HG03097 (cell line): Measurements from ENCODE around the gene ZNF814.
A peak's percentile ranks its signal among the peaks of the same experiment; 100 is the strongest.
"Not testable (repeated sequence)": the region's sequence is repeated elsewhere in the genome, so short reads cannot be mapped to it uniquely, and the experiment has no call there.

Experiments
- ATAC-seq: cut with Tn5 transposase; IDR thresholded peaks from one replicate; pipeline ENCODE4 v1.9.1; 2021; ENCODE audit not compliant: unreplicated experiment, low FRiP score

ZNF814 gene

DNA sequence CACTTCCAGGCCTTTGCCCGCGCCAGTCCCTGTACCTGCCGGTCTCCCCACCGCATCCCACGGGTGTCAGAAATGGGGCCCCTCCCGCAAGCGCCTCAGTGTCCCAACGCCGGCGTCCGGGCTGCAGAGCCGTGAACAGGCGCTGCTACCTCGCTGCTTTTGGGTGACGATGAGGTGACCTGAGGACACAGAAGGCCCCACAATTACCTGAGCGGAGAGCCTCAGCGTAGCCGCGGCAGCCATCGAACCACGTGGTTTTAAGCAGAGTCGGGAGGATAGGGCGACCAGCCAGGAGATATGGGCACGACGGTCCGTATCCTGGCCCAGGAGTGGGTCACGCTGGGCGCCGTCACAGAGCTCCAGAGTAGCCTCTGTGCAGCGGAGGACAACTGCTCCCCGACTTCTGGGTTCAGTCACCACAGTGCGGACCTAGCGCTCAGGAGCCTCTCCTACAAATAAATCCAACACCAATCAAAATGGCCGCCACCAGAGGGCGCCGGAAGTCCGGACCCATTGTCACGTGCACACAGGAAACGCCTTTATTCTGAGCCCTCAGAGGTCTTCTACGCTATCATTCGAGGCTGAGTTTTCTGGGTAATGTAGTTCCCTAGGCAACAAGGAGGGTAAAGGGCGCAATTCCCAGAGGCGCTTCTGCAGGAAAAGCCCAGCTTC is at the start of gene ZNF814:
ZNF814 (minus strand) TSS at position 478 of the 672 bp plus-strand sequence; CDS start at position 243, 235 bp downstream.
- ATAC-seq: peak; percentile 76

GRCh38 chr19:57935731-57936130 is 46.9 kb upstream of the ZNF814 start:
- no peak for ATAC-seq

DNA sequence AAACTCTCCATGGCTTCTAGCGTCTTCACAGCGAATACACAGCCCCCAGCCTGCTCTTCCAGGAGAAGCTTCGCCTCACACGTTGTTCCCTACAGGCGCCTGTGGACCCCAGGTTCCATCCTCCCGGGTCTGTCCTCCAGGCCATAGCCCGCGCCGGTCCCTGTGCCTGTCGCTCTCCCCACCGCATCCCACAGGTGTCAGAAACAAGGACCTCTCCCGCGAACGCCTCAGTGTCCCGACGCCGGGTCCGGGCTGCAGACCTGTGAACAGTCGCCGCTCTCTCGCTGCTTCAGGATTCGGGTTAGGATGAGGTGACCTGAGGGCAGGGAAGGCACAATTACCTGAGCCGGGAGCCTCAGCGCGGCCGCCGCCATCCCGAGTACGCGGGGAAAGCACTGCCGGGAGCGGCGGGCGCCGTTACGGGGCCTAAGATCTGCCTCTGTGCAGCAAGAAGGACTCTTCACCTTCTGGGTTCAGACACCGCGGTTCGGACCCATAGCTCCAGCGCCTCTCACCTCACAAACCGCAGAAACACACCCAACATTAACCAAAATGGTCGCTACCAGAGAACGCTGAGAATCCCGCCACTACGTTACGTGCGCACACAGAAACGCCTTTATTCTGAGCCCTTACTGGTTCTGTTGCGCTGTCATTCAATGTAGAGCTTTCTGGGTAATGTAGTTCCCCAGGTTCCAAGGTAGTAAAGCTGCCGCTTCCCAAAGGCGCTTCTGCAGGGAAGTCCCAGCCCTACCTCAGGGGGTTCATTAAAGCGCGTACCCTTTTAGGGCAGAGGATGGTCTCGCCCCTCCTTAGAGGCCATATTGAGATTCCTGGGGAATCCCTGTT is 46.2 kb upstream of the ZNF814 start, which contains the start of gene ZNF418:
ZNF418 (minus strand) TSS at position 583 of the 846 bp plus-strand sequence. CDS start 1,580 bp downstream, outside the sequence.
- ATAC-seq: peak; percentile 65

DNA sequence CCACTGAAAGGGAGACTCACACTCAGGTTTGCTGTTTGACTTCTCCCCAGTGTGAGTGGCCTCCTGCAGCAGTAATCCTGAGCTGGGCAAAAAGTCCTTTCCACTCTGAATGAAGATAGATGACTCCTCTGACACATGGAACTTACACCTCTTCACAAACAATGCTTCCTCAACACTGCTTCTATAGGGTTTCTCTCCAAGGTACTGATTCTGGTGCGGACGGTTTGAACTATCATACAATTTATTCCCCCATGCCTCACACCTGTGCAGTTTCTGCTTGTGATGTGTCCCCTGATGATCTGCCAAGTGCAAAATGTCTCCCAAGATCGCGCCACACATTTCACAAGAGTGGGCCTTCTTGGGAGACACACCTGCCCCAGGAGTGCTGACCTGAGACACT is 38.8 kb upstream of the ZNF814 start:
- ATAC-seq: no peak

- peak; percentile 94 for ATAC-seq
Measured at GRCh38 chr19:57916168-57916995, 27.5 kb upstream of the ZNF814 start, which contains the start of gene ZNF417. ZNF417 (minus strand) TSS chr19:57916592; CDS start chr19:57916411, 181 bp downstream.

DNA sequence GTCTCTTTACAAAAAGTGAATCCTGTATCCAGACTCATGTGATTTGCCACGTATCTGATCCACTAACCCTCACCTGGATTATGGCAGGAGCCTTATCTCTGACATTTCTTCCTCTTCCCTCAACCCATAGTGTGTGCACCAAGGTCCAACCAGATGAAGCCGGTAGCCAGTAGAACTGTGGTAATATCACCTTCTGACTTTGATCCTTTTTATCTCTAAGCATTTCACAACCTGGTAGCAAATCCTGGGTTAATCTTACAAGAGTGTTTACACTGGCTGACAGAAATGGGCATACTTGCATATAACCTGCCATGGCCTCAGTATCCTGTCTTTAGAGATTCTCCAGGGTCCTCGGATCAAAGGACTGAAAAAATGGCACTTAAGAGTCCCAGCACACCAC is 25.7 kb upstream of the ZNF814 start:
- ATAC-seq: no peak

GRCh38 chr19:57907394-57907793 is 18.6 kb upstream of the ZNF814 start:
- ATAC-seq: no peak

DNA sequence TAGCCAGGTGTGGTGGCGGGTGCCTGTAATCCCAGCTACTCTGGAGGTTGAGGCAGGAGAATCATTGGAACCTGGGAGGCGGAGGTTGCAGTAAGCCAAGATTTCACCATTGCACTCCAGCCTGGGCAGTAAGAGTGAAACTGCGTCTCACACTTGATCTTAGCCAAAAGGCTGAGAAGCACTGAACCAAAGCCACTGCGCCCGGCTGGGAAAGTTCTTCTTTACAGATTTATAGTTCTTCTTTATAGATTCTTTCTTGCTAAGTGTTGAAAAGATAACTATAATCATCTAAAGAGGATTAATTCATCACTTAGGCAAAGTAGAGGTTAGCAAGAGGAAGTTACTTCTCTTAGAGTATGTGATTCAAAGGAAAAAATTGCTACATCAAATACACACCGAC is 16.4 kb upstream of the ZNF814 start:
- no peak for ATAC-seq

DNA sequence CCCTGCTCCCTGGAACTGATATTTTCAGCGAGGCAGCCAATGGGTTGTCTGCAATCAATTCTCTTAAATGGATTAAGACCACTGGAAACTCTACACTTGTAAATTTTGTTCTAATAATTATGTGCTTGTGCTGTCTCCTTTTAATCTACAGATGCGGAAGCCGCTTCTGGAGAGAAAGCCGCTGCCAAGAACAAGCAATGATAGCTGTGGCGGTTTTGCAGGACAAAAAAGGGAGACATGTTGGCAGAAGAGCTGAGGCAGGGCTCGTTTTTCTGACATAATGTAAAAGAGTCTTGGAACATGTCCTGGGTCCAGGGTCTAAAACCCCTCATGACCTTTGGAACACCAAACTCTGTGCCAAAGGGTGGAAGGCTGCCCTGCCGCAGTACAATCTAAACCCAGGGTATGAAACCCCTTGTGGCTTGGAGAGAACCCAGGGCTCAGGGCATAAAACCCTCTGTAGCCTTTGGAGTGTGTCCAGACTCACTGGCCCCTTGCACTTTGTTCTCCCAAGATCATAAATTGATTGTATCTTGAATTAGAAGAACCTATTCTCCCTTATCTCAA is 14.9 kb upstream of the ZNF814 start:
- no peak for ATAC-seq

DNA sequence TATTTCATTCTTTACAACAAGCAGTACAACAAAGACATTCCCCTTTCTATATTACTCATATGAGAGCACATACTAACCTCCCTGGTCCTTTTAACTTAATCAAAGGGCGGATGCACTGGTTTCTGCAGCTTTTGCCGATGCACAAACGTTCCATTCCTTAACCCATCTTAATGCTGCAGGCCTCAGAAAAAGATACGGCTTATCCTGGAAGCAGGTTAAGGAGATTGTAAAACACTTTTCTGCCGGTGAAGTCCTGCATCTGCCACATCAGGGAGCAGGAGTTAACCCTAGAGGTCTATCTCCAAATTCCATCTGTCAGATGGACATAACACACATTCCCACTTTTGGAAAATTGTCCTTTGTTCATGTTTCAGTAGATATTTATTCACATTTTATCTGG is 11.5 kb upstream of the ZNF814 start:
- no peak for ATAC-seq

DNA sequence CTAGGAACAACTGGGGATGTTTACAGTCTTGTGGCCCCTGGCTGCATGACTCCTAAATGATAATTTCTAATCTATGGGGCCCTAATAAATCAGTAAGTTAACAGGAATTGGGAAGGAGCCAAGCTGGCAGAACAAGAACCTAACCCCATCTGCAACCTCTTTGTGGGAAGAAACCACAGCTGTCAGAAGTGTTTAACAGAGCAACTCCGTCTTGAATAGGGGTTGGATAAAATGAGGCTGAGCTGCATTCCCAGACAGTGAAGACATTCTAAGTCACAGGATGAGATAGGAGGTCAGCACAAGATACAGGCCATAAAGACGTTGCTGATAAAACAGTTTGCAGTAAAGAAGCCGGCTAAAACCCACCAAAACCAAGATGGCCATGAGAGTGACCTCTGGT is 1.9 kb upstream of the ZNF814 start:
- ATAC-seq: not testable (repeated sequence)

- no peak for ATAC-seq
Measured at GRCh38 chr19:57888107-57888559, 704 bp downstream of the ZNF814 start.

GRCh38 chr19:57887195-57887941 is 1.5 kb downstream of the ZNF814 start:
- no peak for ATAC-seq

- no peak for ATAC-seq
Measured at GRCh38 chr19:57886046-57886445, 2.8 kb downstream of the ZNF814 start.

DNA sequence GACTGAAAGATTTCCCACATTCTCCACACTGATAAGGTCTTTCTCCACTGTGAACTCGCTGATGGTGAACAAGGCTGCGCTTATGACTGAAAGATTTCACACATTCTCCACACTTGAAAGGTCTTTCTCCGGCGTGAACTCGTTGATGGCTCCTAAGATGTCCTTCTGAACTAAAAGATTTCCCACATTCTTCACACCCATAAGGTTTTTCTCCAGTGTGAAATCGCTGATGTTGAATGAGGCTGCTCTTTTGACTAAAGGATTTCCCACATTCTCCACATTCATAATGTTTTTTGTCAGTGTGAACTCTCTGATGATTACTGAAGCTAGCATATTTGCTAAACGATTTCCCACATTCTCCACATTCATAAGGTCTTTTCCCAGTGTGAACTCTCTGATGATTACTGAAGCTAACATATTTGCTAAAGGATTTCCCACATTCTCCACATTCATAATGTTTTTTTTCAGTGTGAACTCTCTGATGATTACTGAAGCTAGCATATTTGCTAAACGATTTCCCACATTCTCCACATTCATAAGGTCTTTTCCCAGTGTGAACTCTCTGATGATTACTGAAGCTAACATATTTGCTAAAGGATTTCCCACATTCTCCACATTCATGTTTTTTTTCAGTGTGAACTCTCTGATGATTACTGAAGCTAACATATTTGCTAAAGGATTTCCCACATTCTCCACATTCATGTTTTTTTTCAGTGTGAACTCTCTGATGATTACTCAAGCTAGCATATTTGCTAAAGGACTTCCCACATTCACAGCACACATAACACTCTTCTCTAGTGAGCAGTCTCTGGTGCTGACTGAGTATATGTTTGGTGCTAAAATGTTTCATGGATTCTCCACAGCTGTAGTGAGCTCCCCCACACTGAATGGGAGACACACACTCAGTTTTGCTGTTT is 14.7 kb downstream of the ZNF814 start:
- ATAC-seq: not testable (repeated sequence)

- ATAC-seq: no peak
Measured at GRCh38 chr19:57872450-57872849, 16.4 kb downstream of the ZNF814 start.

GRCh38 chr19:57870225-57870624 is 18.6 kb downstream of the ZNF814 start:
- ATAC-seq: no peak

DNA sequence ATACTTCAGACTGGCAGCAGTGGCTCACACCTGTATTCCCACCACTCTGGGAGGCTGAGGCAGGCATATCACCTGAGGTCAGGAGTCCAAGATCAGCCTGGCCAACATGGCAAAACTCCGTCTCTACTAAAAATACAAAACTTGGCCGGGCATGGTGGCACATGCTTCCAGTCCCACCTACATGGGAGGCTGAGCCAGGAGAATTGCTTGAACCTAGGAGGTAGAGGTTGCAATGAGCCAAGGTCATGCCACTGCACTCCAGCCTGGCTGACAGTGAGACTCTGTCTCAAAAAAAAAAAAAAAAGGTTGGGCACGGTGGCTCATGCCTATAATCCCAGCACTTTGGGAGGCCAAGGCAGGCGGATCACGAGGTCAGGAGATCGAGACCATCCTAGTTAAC is 19.2 kb downstream of the ZNF814 start:
- not testable (repeated sequence) for ATAC-seq
